ENCODE measurements around the gene GRM7. TPM values are rescaled to one million over a fixed set of nuclear protein-coding genes. Genes with fewer than 3 reads are reported as not detected.

Gene GRM7
- total and polyA plus RNA-seq, 2 of the 4 experiments (the other 2 are of a cell fraction): not detected

GRCh38 chr3:7382293-7383010 lies 521.5 kb downstream of the GRM7 start:
- Histone ChIP-seq H2AFZ (replicated peaks; ENCODE audit: low read length, poor library complexity) (no peak overlapping the region), H3K27ac (ENCODE audit: insufficient read depth, low read length) (no peak overlapping the region), H4K5ac (ENCODE audit: low read depth, low read length) (no peak overlapping the region), H2BK20ac (ENCODE audit: low read depth, low read length) (no peak overlapping the region), H2BK15ac (ENCODE audit: low read depth, low read length) (no peak overlapping the region), H4K91ac (ENCODE audit: insufficient read depth, low read depth, low read length) (no peak overlapping the region), H3K4me2 (ENCODE audit: low read depth, low read length) (no peak overlapping the region), H3K4ac (ENCODE audit: low read depth, low read length) (no peak overlapping the region), H2BK5ac (ENCODE audit: low read depth, low read length, poor library complexity, severe bottlenecking) (no peak overlapping the region), H3K14ac (replicated peaks; ENCODE audit: low read depth, low read length) (no peak overlapping the region), H2AK9ac (replicated peaks; ENCODE audit: low read depth, low read length, poor library complexity) (no peak overlapping the region), H3K9ac (ENCODE audit: low read depth, low read length) (no peak overlapping the region), H4K8ac (ENCODE audit: low read depth in 2 of 2, low read length in 2 of 2) (no peak overlapping the region), H3K18ac (ENCODE audit: low read depth, low read length) (no peak overlapping the region), H2AK5ac (ENCODE audit: low read depth, low read length) (no peak overlapping the region), H3K36me3 (ENCODE audit: control insufficient read depth, insufficient read depth, low read length) (no peaks in the 10 kb centered on the region), H3K4me3 (ENCODE audit: insufficient read depth, low read depth, low read length) (no peak overlapping the region), H3K4me1 (ENCODE audit: control insufficient read depth, insufficient read depth, low read length) (no peaks in the 10 kb centered on the region), H2BK120ac (ENCODE audit: low read depth, low read length) (no peak overlapping the region), H3K27me3 (ENCODE audit: control insufficient read depth, insufficient read depth, low read length) (no peaks in the 10 kb centered on the region), H3K9me3 (ENCODE audit: control insufficient read depth, insufficient read depth, low read length) (peaks cover 4% of the 10 kb centered on the region; the same call in 1 of the 2 replicates), H3K56ac (ENCODE audit: extremely low read depth, insufficient read depth, low read length) (no peak overlapping the region), H3K9me1 (ENCODE audit: insufficient read depth, low read length) (no peaks in the 10 kb centered on the region), H3K23ac (ENCODE audit: low read depth, low read length) (no peak overlapping the region), H4K20me1 (ENCODE audit: insufficient read depth, low read length) (no peaks in the 10 kb centered on the region), H3K79me1 (ENCODE audit: low read depth in 1 of 2, low read length in 2 of 2) (no peaks in the 10 kb centered on the region)
- ATAC-seq (ENCODE audit: low read depth): no peak
- POLR2A ChIA-PET (ENCODE audit: unreplicated experiment): no interaction called here
- no CpG with 5 or more reads among the region's 2 CpGs for WGBS, 2 experiments (ENCODE audit: extremely low coverage in 2 of 2, insufficient read length in 1 of 2)
- DNase-seq: no peak
- in situ Hi-C loops (cut with MboI; ENCODE audit: low sequenced_read_pairs) (no loop called here), dilution Hi-C loops (cut with HindIII; ENCODE audit: low sequenced_read_pairs, unreplicated experiment) (no loop called here), intact Hi-C loops (cut with micrococcal nuclease) (no loop called here)
- TF ChIP-seq FOS (IDR thresholded peaks at IDR 0.05; ENCODE audit: low read depth, low read length) (no peak), MAZ (IDR thresholded peaks at IDR 0.05; ENCODE audit: borderline replicate concordance, low read depth, low read length) (no peak), POLR2A (IDR thresholded peaks at IDR 0.05; ENCODE audit: low read depth, low read length) (no peak), RFX5 (IDR thresholded peaks at IDR 0.05; ENCODE audit: low read depth, low read length) (no peak), BHLHE40 (IDR thresholded peaks at IDR 0.05; ENCODE audit: low read depth, low read length) (no peak), USF2 (IDR thresholded peaks at IDR 0.05; ENCODE audit: low read depth, low read length) (no peak), ELK1 (IDR thresholded peaks at IDR 0.05; ENCODE audit: borderline replicate concordance, low read depth, low read length) (no peak), CEBPB (IDR thresholded peaks at IDR 0.05; ENCODE audit: low read depth, low read length) (no peak), MXI1 (IDR thresholded peaks at IDR 0.05; ENCODE audit: borderline replicate concordance, low read depth, low read length) (no peak)
- no TSS peak for BruUV-seq (replicated peaks)
- CTCF ChIA-PET: no interaction called here

Data from IMR-90 (cell line).